OCI-LY7 (cell line): ENCODE results near the gene LUC7L. TPM values are rescaled to one million over a fixed set of nuclear protein-coding genes. Genes with fewer than 3 reads are reported as not detected.
"Not testable (repeated sequence)": the region's sequence is repeated elsewhere in the genome, so short reads cannot be mapped to it uniquely, and the experiment has no call there.

Source experiments
- BruUV-seq: library from RNA; stranded (reverse); fragments of 400-500 nt; replicated peaks from 2 replicates; lab custom pipeline; 2021; lab: Mats Ljungman, UMichigan
- CTCF ChIA-PET: fragments of 300-600 bp; sonication (Branson Sonifier 250); formaldehyde crosslinking; loops from one replicate; lab custom pipeline; 2022; ENCODE audit warnings: antibody characterized with exemption; ENCODE audit not compliant: unreplicated experiment; lab: Charles Lee
- POLR2A ChIA-PET: fragments of 300-600 bp; sonication (Branson Sonifier 250); formaldehyde crosslinking; loops from one replicate; lab custom pipeline; 2022; ENCODE audit warnings: antibody characterized with exemption; lab: Charles Lee
- DNase-seq: peaks from one replicate; pipeline ENCODE4 v3.0.0-alpha.2; 2015; ENCODE audit warnings: low spot score
- H2AFZ ChIP-seq: fragments of 200-600 bp; sonication (generic), shearing (Covaris generic); 2 replicates; pipeline ENCODE4 v1.6.1; 2014; ENCODE audit warnings: mild to moderate bottlenecking, antibody characterized with exemption, low read length, moderate library complexity
- H3K27ac ChIP-seq: fragments of 200-600 bp; sonication (generic); 2 replicates; pipeline ENCODE4 v1.5.1; 2014; ENCODE audit warnings: mixed run types, low read depth, mild to moderate bottlenecking, moderate library complexity, low read length, inconsistent platforms; ENCODE audit not compliant: poor library complexity, severe bottlenecking
- H3K36me3 ChIP-seq: fragments of 200-600 bp; sonication (generic); 2 replicates; pipeline ENCODE4 v1.6.1; 2014; ENCODE audit warnings: mild to moderate bottlenecking, antibody characterized with exemption, low read length, moderate library complexity, mixed read lengths; ENCODE audit not compliant: insufficient read depth
- H3K4me1 ChIP-seq: fragments of 200-600 bp; sonication (generic); 2 replicates; pipeline ENCODE4 v1.5.1; 2014; ENCODE audit warnings: mild to moderate bottlenecking, low read length; ENCODE audit not compliant: insufficient read depth, poor library complexity, severe bottlenecking
- H3K4me2 ChIP-seq: fragments of 200-600 bp; sonication (generic); 2 replicates; pipeline ENCODE4 v1.6.1; 2014; ENCODE audit warnings: mild to moderate bottlenecking, low read length
- H3K4me3 ChIP-seq: fragments of 200-600 bp; sonication (generic); 2 replicates; pipeline ENCODE4 v1.5.1; 2014; ENCODE audit warnings: mild to moderate bottlenecking, low read depth, low read length; ENCODE audit not compliant: poor library complexity, severe bottlenecking
- H3K79me2 ChIP-seq: fragments of 200-600 bp; sonication (generic); 2 replicates; pipeline ENCODE4 v1.6.1; 2016; ENCODE audit warnings: low read depth, mild to moderate bottlenecking, low read length, moderate library complexity, mixed read lengths; ENCODE audit not compliant: insufficient read depth
- H3K9me2 ChIP-seq: fragments of 200-600 bp; sonication (generic); 2 replicates; pipeline ENCODE4 v1.6.1; 2016; ENCODE audit warnings: mild to moderate bottlenecking, low read length, mixed read lengths; ENCODE audit not compliant: insufficient read depth
- H3K9me3 ChIP-seq: fragments of 200-600 bp; sonication (generic); 2 replicates; pipeline ENCODE4 v1.6.1; 2014; ENCODE audit warnings: mild to moderate bottlenecking, mixed run types, low read length, mixed read lengths
- H4K20me1 ChIP-seq: fragments of 200-600 bp; sonication (generic); 2 replicates; pipeline ENCODE4 v1.6.1; 2014; ENCODE audit warnings: mild to moderate bottlenecking, antibody characterized with exemption, low read length, moderate library complexity, mixed read lengths; ENCODE audit not compliant: insufficient read depth
- CTCF ChIP-seq: fragments of 200-600 bp; sonication (generic); conservative IDR thresholded peaks from 2 replicates; pipeline ENCODE4 v1.5.1; 2014; ENCODE audit warnings: mild to moderate bottlenecking, antibody characterized with exemption, low read length, moderate library complexity, mixed read lengths
- EZH2phosphoT487 ChIP-seq: fragments of 200-600 bp; sonication (generic); IDR thresholded peaks from 2 replicates; pipeline ENCODE4 v1.6.1; 2018; ENCODE audit warnings: low read depth, borderline replicate concordance, mild to moderate bottlenecking, mixed run types, antibody characterized with exemption, low read length, moderate library complexity, mixed read lengths
- intact Hi-C: fragments of 100-400 bp; cut with micrococcal nuclease; formaldehyde crosslinking; loops from one replicate; pipeline ENCODE4 v1.10.0; 2022; ENCODE audit not compliant: unreplicated experiment
- total RNA-seq, 2 experiments: library from RNA; depleted of rRNA in 1 of 2; stranded (reverse); fragments of >200 nt in 1 of 2; shearing (Covaris generic) in 1 of 2; gene quantifications; 2 replicates each; pipeline ENCODE4 v1.2.3, GENCODE V29; 2014 to 2022

LUC7L gene
- total RNA-seq, 2 experiments from 2014 or later = 81.4 to 90.5 TPM

GRCh38 chr16:175011-175949, 54.0 kb downstream of the LUC7L start:
- DNase-seq = no peak
- H3K79me2 ChIP-seq = no peaks in the 10 kb centered on the region
- intact Hi-C loops = no loop called here
- no peak overlapping the region for H3K27ac ChIP-seq
- POLR2A ChIA-PET = no interaction called here
- H3K9me2 ChIP-seq = no peaks in the 10 kb centered on the region
- H4K20me1 ChIP-seq = no peaks in the 10 kb centered on the region
- no peak overlapping the region for H3K4me2 ChIP-seq
- no TSS peak for BruUV-seq
- H3K4me1 ChIP-seq = no peaks in the 10 kb centered on the region
- no peaks in the 10 kb centered on the region for H3K9me3 ChIP-seq
- no peaks in the 10 kb centered on the region for H3K36me3 ChIP-seq
- no peak overlapping the region for H3K4me3 ChIP-seq
- no peak overlapping the region for H2AFZ ChIP-seq
- CTCF ChIA-PET = no interaction called here
- TF ChIP-seq EZH2phosphoT487 (no peak), CTCF (no peak)

GRCh38 chr16:173928-174769, 55.1 kb downstream of the LUC7L start:
- H3K9me3 ChIP-seq, H3K9me2 ChIP-seq, H3K4me1 ChIP-seq, H3K4me3 ChIP-seq, POLR2A ChIA-PET, BruUV-seq, H2AFZ ChIP-seq, H3K79me2 ChIP-seq, H3K36me3 ChIP-seq, DNase-seq, H3K4me2 ChIP-seq, H4K20me1 ChIP-seq, H3K27ac ChIP-seq, intact Hi-C loops, CTCF ChIA-PET: not testable (repeated sequence)

GRCh38 chr16:173211-173854, 55.9 kb downstream of the LUC7L start:
- H3K36me3 ChIP-seq, intact Hi-C loops, H3K9me2 ChIP-seq, H3K4me2 ChIP-seq, H2AFZ ChIP-seq, H3K9me3 ChIP-seq, H3K4me1 ChIP-seq, H3K4me3 ChIP-seq, H3K79me2 ChIP-seq, DNase-seq, H3K27ac ChIP-seq, POLR2A ChIA-PET, CTCF ChIA-PET, BruUV-seq, H4K20me1 ChIP-seq: not testable (repeated sequence)

- H3K4me3 ChIP-seq, H3K4me2 ChIP-seq, H3K36me3 ChIP-seq, H3K79me2 ChIP-seq, H3K27ac ChIP-seq, CTCF ChIA-PET, intact Hi-C loops, H4K20me1 ChIP-seq, DNase-seq, H2AFZ ChIP-seq, H3K9me2 ChIP-seq, H3K9me3 ChIP-seq, BruUV-seq, H3K4me1 ChIP-seq: not testable (repeated sequence)
- POLR2A ChIA-PET = interaction anchor here (0.6 to 0.7 kb wide), 2 partner anchors 47 to 88 kb away, joined by 3 to 7 read pairs; no protein-coding TSS in a partner anchor
Observed at GRCh38 chr16:172374-172941, 56.8 kb downstream of the LUC7L start, which contains the start of gene HBA2. Gene HBA2 (plus strand): TSS chr16:172876. CDS start chr16:172913, 37 bp downstream.
